BE2C (cell line): ENCODE data around the gene PLXDC2.

Experiments
- DNase-seq: peaks from one replicate; pipeline ENCODE4 v3.0.0-alpha.2; 2020
- H3K27me3 ChIP-seq: fragments of 250-450 bp; sonication (Bioruptor Pico); 2 replicates; pipeline ENCODE4 v1.5.1; 2020; ENCODE audit warnings: mild to moderate bottlenecking
- H3K36me3 ChIP-seq: fragments of 250-450 bp; sonication (Bioruptor Pico); 2 replicates; pipeline ENCODE4 v1.5.1; 2020; ENCODE audit warnings: mild to moderate bottlenecking
- H3K4me1 ChIP-seq: fragments of 250-450 bp; sonication (Bioruptor Pico); 2 replicates; pipeline ENCODE4 v1.5.1; 2020
- H3K4me3 ChIP-seq: 2 replicates; pipeline ENCODE4 v1.5.1; 2011; ENCODE audit warnings: low read depth, low read length
- H3K9me3 ChIP-seq: fragments of 250-450 bp; sonication (Bioruptor Pico); 2 replicates; pipeline ENCODE4 v1.5.1; 2020
- TF ChIP-seq, protein P1 (sequence below): IDR thresholded peaks from 2 replicates; pipeline ENCODE4 v1.5.1; 2012; ENCODE audit warnings: mild to moderate bottlenecking, low read depth, low read length

Gene PLXDC2

DNA sequence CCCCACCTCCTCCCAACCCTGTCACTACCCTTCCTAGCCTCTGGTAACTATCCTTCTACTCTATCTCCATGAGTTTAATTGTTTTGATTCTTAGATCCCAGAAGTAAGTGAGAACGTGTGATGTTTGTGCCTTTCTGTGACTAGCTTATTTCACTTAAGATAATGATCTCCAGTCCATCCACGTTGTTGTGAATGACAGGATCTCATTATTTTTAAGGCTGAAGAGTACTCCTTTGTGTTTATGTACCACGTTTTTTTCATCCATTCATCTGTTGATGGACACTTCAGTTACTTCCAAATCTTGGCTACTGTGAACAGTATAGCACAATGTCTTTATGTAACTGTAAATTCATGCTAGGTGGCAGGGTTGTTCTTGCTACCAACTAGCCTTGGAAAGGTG, 461.6 kb downstream of the PLXDC2 start:
- H3K36me3 ChIP-seq: no peaks in the 10 kb centered on the region
- H3K4me3 ChIP-seq: no peak overlapping the region
- no peaks in the 10 kb centered on the region for H3K27me3 ChIP-seq
- H3K9me3 ChIP-seq: no peaks in the 10 kb centered on the region
- H3K4me1 ChIP-seq: peaks cover 9% of the 10 kb centered on the region
- TF ChIP-seq, protein P1, sequence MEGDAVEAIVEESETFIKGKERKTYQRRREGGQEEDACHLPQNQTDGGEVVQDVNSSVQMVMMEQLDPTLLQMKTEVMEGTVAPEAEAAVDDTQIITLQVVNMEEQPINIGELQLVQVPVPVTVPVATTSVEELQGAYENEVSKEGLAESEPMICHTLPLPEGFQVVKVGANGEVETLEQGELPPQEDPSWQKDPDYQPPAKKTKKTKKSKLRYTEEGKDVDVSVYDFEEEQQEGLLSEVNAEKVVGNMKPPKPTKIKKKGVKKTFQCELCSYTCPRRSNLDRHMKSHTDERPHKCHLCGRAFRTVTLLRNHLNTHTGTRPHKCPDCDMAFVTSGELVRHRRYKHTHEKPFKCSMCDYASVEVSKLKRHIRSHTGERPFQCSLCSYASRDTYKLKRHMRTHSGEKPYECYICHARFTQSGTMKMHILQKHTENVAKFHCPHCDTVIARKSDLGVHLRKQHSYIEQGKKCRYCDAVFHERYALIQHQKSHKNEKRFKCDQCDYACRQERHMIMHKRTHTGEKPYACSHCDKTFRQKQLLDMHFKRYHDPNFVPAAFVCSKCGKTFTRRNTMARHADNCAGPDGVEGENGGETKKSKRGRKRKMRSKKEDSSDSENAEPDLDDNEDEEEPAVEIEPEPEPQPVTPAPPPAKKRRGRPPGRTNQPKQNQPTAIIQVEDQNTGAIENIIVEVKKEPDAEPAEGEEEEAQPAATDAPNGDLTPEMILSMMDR: no peak
- no peak for DNase-seq

DNA sequence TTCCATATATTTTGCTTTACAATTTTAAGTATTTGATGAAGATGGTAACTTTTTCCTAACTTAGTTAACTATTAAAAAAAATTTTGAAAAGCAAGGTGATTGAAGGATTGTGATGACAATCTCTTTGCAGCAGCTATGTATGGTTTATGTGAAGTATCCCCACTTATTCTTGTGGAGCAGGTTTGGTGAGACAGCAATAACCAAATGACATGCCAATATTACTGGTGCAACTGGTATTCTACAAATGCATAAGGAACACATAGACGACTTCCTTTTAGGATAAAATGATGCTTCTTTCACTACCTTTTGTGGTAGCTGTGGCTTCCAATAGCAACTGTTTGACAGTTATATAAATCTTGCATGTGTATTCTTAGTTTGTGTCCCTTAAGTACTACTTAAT, 465.3 kb downstream of the PLXDC2 start:
- Histone ChIP-seq H3K27me3 (no peaks in the 10 kb centered on the region), H3K4me3 (no peak overlapping the region), H3K36me3 (no peaks in the 10 kb centered on the region), H3K4me1 (peaks cover 7% of the 10 kb centered on the region), H3K9me3 (no peaks in the 10 kb centered on the region)
- TF ChIP-seq, protein P1: no peak
- no peak for DNase-seq

DNA sequence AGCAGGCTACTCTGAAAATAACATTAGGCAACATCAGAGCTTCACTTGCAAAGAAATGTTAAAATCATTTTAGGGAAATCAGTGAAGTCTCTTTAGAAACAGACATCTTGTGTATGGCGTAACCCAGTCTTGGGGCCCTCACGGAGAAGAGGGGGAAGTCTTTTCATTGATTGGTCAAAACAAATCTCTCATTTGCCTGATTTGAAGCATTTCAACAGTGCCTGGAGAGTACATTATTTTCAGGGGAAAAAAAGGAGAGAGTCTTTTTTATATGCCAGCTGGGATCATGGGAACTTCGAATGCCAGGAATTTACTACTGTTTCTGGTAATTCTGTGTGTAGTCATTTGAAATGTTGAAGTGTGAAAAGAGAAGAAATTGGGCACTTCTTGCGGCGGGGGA, 471.4 kb downstream of the PLXDC2 start:
- Histone ChIP-seq H3K27me3 (no peaks in the 10 kb centered on the region), H3K36me3 (no peaks in the 10 kb centered on the region), H3K4me1 (no peaks in the 10 kb centered on the region), H3K9me3 (no peaks in the 10 kb centered on the region), H3K4me3 (no peak overlapping the region)
- TF ChIP-seq, protein P1: no peak
- no peak for DNase-seq

DNA sequence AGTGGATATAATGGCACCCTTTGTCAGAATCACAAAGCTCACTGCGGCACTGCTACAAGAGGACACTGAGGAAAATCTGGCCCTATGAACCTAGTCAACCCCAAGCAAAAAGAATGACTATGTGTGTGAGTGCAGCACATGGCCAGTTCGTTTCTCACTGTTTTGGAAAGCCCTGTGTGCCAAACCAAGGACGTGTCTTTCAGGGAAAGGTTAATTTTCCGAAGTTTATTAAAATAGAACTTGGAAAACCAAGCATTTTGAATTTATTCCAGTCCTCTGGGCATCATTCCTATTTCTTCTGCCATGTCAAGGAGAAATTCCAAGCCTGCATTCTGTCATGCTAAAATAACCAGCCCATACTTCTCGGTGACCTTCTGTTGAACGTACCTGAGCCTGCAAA, 471.8 kb downstream of the PLXDC2 start:
- H3K9me3 ChIP-seq: no peaks in the 10 kb centered on the region
- TF ChIP-seq, protein P1: no peak
- no peaks in the 10 kb centered on the region for H3K36me3 ChIP-seq
- no peaks in the 10 kb centered on the region for H3K4me1 ChIP-seq
- DNase-seq: no peak
- H3K27me3 ChIP-seq: no peaks in the 10 kb centered on the region
- no peak overlapping the region for H3K4me3 ChIP-seq

DNA sequence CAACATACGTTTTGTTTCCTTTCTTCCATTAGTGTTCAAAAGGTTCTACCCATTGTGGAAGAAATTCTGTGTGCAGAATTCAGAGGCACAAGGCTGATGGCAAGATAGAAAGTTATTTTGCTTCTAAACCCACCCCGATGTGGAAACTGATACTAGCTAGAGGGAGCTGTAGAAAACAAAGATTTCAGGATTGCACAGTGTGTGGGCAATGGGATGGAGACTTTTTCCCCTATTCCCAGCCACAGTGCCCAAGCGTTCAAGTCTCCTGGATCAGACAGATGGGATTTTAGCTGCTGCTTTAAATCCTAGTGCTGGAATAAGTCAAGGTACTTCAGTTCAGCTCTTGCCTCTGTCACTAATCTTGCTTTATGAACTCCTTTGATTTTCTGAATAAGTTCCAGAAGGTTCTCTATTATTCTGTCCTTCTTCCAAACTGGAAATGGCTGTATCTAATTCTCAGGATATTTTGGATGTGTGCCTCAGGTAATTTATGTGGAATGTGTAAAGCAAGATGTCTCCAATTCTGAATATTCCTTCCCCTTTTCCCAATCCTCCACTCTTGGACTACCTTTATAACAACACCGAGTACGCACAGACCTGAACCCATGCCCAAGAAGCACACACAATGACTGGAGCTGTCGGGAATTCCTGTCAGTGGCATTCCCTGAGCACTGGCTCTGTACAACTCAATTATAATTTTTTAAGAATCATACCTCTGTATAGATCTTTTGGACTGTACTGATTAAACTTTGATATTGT, 473.0 kb downstream of the PLXDC2 start:
- Histone ChIP-seq H3K9me3 (no peaks in the 10 kb centered on the region), H3K4me1 (no peaks in the 10 kb centered on the region), H3K36me3 (no peaks in the 10 kb centered on the region), H3K4me3 (no peak overlapping the region), H3K27me3 (no peaks in the 10 kb centered on the region)
- DNase-seq: no peak
- TF ChIP-seq, protein P1: no peak

DNA sequence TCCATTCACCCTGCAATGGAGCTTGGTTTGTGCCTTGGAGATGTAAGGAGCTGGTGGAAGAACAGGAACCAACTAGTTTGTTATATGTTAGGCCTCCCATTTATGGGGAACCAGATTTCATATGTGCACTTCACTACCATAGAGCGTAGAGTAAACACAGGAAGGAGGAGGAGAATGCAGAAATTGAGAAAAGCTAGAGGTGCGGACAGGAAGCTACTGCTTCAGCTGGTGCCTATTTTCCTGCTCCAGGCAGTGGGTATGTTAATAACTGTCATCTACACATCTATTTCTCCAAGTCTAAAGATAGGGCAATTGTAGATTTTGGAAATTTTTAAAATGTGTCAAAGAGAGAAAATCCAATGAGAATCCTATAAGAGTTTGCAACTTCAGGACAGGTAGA, 482.2 kb downstream of the PLXDC2 start:
- Histone ChIP-seq H3K27me3 (no peaks in the 10 kb centered on the region), H3K36me3 (no peaks in the 10 kb centered on the region), H3K4me3 (no peak overlapping the region), H3K4me1 (no peaks in the 10 kb centered on the region), H3K9me3 (no peaks in the 10 kb centered on the region)
- TF ChIP-seq, protein P1: no peak
- DNase-seq: no peak
